ENCODE results near the gene ESYT2.

ESYT2 gene

DNA sequence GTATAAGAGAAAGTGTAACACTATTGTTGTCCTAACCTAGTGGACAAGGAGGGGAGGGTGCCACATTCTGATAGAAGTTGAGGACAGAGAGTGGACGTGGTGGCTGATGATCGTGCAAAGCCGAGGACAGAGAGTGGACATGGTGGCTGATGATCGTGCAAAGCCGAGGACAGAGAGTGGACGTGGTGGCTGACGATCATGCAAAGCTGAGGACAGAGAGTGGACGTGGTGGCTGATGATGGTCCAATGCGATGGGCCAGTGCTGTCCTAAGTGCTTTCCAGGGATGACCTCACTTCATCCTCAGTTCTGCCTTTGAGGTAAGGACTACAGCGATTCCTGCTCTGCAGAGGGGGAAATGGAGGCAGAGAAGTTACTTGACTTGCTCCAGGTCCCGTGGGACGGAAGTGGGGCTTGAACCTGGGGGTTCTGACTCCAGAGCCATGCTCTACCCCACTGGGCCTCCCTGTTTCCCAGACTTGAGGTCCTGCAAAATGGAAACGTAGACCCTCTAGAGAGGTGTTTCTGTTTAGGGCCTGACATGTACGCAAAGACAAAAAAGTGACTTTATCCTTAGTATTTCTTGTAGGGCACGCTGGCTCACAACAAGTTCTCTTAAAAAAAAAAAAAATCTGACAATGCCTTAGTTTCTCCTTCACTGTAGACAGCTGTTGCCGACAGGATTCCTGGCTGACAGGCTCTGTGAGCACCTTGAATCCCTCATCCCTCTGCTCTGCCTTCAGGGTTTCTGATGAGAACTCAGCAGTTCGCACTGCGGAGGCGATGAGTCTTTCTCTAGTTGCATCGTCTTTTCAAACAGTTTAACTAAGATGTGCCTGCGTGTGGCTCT lies 104.4 kb downstream of the ESYT2 start:
- H3K27ac ChIP-seq: no peak overlapping the region
- TF ChIP-seq CTCF (conservative IDR thresholded peaks at IDR 0.05): no peak

DNA sequence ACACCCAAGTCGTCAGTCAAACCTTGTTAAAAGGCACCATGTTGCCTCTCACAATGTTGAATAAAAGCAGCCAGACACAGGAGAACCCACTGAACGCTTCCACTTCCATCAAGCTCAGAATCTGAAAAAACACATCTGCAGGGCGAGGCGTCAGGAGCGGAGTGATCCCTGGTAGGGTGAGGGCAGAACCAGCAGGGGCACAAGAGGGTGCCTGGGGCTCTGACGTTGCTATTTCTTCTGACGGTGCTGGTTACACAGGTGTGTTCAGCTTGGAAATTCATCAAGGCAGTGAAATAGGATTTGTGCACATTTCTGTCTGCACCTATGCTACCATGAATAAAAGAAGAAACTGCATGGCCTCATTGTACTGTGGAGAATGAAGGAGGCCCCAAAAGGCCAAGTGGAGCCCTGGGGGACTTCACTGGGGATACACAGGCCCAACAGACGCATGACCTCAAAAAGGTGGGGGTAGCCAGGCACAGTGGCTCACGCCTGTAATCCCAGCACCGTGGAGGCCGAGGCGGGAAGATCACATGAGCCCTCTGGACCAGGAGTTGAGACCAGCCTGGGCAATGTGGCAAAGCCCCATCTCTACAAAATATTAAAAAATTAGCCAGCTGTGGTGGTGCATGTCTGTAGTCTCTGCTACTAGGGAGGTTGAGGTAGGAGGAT lies 105.5 kb downstream of the ESYT2 start:
- TF ChIP-seq CTCF (conservative IDR thresholded peaks at IDR 0.05): no peak
- H3K27ac ChIP-seq: no peak overlapping the region

GRCh38 chr7:158723266-158723665 lies 106.0 kb downstream of the ESYT2 start:
- TF ChIP-seq CTCF (conservative IDR thresholded peaks at IDR 0.05): no peak
- no peak overlapping the region for H3K27ac ChIP-seq

- no peak for TF ChIP-seq CTCF (conservative IDR thresholded peaks at IDR 0.05)
- H3K27ac ChIP-seq: no peak overlapping the region
These were observed 106.6 kb downstream of the ESYT2 start for GRCh38 chr7:158722574-158723237.

DNA sequence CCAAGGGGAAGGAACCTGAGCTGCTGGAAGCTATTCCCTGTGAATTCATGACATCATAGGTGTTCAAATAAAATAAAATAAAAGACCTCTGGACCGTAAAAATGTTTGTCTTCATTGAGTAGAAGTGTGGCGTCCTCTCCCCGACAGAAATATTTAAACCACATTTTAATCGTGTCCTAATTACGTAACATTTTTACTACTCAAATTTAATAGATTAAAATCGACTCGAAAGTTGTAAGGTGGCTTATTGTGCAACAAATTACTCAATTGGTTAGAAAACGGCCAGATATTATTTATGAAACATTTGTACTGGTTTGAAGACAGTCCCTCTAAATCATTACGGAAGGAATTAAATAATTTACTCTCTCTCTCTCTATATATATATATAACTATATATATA lies 109.2 kb downstream of the ESYT2 start:
- no peak overlapping the region for H3K27ac ChIP-seq
- TF ChIP-seq CTCF (conservative IDR thresholded peaks at IDR 0.05): no peak

GRCh38 chr7:158716802-158717201 lies 112.5 kb downstream of the ESYT2 start:
- H3K27ac ChIP-seq: no peak overlapping the region
- no peak for TF ChIP-seq CTCF (conservative IDR thresholded peaks at IDR 0.05)

GRCh38 chr7:158710651-158711102 lies 118.6 kb downstream of the ESYT2 start:
- no peak for TF ChIP-seq CTCF (conservative IDR thresholded peaks at IDR 0.05)
- no peak overlapping the region for H3K27ac ChIP-seq

Data from VCaP (cell line).